Measurements from ENCODE around the gene OPRD1.
A peak's percentile ranks its signal among the peaks of the same experiment; 100 is the strongest.
"Not testable (repeated sequence)": the region's sequence is repeated elsewhere in the genome, so short reads cannot be mapped to it uniquely, and the experiment has no call there.

Gene OPRD1

GRCh38 chr1:28835237-28835650 lies 23.3 kb downstream of the OPRD1 start:
- intact Hi-C loops (cut with DNase I), result no loop called here
- DNase-seq, result peak in 6 of 10 donors; percentile 45 to 89 (median 68)

GRCh38 chr1:28836421-28836956 lies 24.5 kb downstream of the OPRD1 start:
- DNase-seq, result peak in 2 of 10 donors; percentile 53 to 63
- intact Hi-C loops (cut with DNase I), result no loop called here

- intact Hi-C loops (cut with DNase I), result no loop called here
- DNase-seq, result peak in 3 of 10 donors; percentile 31 to 70 (median 50)
These were observed 29.1 kb downstream of the OPRD1 start for GRCh38 chr1:28840928-28841544.

- DNase-seq, result peak in 2 of 10 donors; percentile 9 to 18
- intact Hi-C loops (cut with DNase I), result no loop called here
These were observed 34.0 kb downstream of the OPRD1 start for GRCh38 chr1:28845786-28846543.

- intact Hi-C loops (cut with DNase I), result not testable (repeated sequence)
- peak in 2 of 10 donors; percentile 50 to 74 for DNase-seq
These were observed 35.2 kb downstream of the OPRD1 start for GRCh38 chr1:28847207-28847606.

GRCh38 chr1:28848416-28848815 lies 36.4 kb downstream of the OPRD1 start:
- intact Hi-C loops (cut with DNase I), result no loop called here
- DNase-seq, result no peak

- DNase-seq, result peak in 1 of 10 donors; percentile 21
- intact Hi-C loops (cut with DNase I), result no loop called here
These were observed 41.2 kb downstream of the OPRD1 start for GRCh38 chr1:28853093-28853742.

- intact Hi-C loops (cut with DNase I), result not testable (repeated sequence)
These were observed 42.4 kb downstream of the OPRD1 start for GRCh38 chr1:28854406-28854805.

GRCh38 chr1:28855046-28855445 lies 43.1 kb downstream of the OPRD1 start:
- peak in 3 of 10 donors; percentile 55 to 63 (median 55) for DNase-seq
- intact Hi-C loops (cut with DNase I), result no loop called here

More at GRCh38 chr1:28854406-28854805, 42.4 kb downstream of the OPRD1 start:
- peak in 2 of 10 donors; percentile 51 to 55 for DNase-seq

GRCh38 chr1:28855469-28855951 lies 43.5 kb downstream of the OPRD1 start:
- intact Hi-C loops (cut with DNase I), result no loop called here
- peak in 3 of 10 donors; percentile 52 to 81 (median 62) for DNase-seq

- intact Hi-C loops (cut with DNase I), result no loop called here
- DNase-seq, result peak in 3 of 10 donors; percentile 16 to 54 (median 24)
These were observed 44.0 kb downstream of the OPRD1 start for GRCh38 chr1:28855969-28856368.

- peak in 3 of 10 donors; percentile 11 to 30 (median 24) for DNase-seq
These were observed 48.5 kb downstream of the OPRD1 start for GRCh38 chr1:28860332-28861073.

GRCh38 chr1:28862571-28863403 lies 50.8 kb downstream of the OPRD1 start:
- intact Hi-C loops (cut with DNase I), result no loop called here
- peak in 3 of 10 donors; percentile 44 to 72 (median 70) for DNase-seq

More at GRCh38 chr1:28860332-28861073, 48.5 kb downstream of the OPRD1 start:
- intact Hi-C loops (cut with DNase I), result no loop called here

GRCh38 chr1:28864695-28865094 lies 52.7 kb downstream of the OPRD1 start:
- intact Hi-C loops (cut with DNase I), result no loop called here
- peak in 1 of 10 donors; percentile 20 for DNase-seq

GRCh38 chr1:28865997-28866650 lies 54.2 kb downstream of the OPRD1 start:
- intact Hi-C loops (cut with DNase I), result no loop called here
- peak in 3 of 10 donors; percentile 25 to 64 (median 37) for DNase-seq

- intact Hi-C loops (cut with DNase I), result no loop called here
These were observed 55.9 kb downstream of the OPRD1 start for GRCh38 chr1:28867850-28868249.

GRCh38 chr1:28869952-28870351 lies 58.0 kb downstream of the OPRD1 start:
- DNase-seq, result peak in 2 of 10 donors; percentile 35 to 53
- intact Hi-C loops (cut with DNase I), result loop anchor here (10.0 kb wide), 1 partner anchor 225 kb away; the partner anchor contains the start of genes RNU11 and TAF12

More at GRCh38 chr1:28867850-28868249, 55.9 kb downstream of the OPRD1 start:
- DNase-seq, result peak in 2 of 10 donors; percentile 9 to 22
